ENCODE measurements around the gene LPAR1.

LPAR1 gene

GRCh38 chr9:110996436-110997220 lies 41.6 kb downstream of the LPAR1 start:
- no peak for FAIRE-seq

GRCh38 chr9:110995420-110996340 lies 42.6 kb downstream of the LPAR1 start:
- FAIRE-seq: no peak

- no peak for FAIRE-seq
Observed at GRCh38 chr9:110994771-110995241, 43.5 kb downstream of the LPAR1 start.

DNA sequence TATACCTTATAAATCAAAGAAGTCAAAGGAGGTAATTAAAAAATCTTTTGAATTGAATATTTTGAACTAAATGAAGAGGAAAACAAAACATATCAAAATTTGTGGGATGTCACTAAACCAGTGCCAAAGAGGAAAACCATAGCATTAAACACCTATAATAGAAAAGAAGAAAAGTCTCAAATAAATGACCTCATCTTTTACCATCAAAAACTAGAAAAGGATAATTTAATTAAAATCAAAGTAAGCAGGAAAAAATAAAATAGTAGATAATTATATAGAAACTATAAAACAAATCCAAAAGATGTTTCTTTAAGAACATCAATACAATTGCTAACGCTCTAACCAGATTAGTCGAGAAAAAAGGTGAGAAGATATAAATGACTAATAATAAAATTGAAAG lies 47.8 kb downstream of the LPAR1 start:
- no peak for FAIRE-seq

DNA sequence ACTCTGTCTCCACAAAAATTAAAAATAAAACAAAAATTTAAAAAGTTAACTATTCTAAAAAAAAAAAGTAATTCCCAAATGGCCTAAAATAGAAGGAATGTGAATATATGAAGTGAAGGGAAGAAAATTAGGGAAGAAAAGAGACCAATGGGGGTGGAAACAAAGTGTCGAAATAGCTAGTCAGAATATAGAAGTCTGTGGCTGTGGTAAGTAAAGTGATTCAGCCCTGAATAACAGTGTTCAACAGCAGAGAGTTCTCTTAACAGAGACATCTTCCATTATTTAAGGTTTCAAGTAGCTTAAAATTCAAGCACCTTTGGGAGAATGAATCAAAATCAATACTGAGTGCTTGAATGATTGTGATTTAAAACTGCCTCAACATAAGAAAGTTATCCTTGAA lies 51.7 kb downstream of the LPAR1 start:
- FAIRE-seq: no peak

GRCh38 chr9:110984890-110985437 lies 53.3 kb downstream of the LPAR1 start:
- FAIRE-seq: no peak

- FAIRE-seq: no peak
Observed at GRCh38 chr9:110980261-110980660, 58.0 kb downstream of the LPAR1 start.

DNA sequence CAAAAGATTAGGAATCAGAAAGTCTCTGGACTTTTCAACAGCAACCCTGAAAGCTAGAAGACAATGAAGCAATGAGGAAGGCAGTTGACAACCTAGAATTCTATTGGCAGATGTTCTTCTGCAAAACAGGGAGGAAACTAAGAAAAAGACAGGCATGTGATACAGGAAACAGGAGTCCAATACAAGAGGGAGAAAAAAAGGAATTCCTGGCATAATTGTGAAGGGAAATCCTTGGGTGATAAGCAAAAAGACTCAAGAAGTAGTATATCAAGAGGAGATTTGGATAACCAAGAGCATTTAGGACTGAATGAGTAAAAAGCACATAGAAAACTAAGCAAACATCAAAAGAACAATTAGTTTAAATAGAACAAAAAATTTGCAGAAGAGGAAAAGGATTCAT lies 58.6 kb downstream of the LPAR1 start:
- no peak for FAIRE-seq

DNA sequence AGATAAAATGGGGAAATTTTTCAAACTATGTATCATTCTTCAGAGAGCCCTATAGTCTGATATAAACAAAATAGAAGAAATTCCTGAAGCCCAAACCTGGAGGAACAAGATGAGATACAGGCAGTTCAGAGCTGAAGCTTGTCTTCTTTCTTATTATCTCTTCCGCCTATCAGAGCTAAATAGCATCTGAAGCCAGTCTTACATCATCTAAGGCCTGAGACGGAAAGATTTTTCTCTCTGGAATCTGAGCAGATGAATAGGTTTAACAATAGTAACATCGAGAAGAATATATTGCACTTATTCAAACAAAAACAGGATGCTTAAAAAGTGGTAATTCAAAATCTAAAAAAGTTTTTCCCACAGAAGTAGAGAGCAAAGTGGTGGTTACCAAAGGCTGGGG lies 59.8 kb downstream of the LPAR1 start:
- FAIRE-seq: no peak

- FAIRE-seq: no peak
Observed at GRCh38 chr9:110977259-110977709, 61.0 kb downstream of the LPAR1 start.

- no peak for FAIRE-seq
Observed at GRCh38 chr9:110975969-110976368, 62.3 kb downstream of the LPAR1 start.

- no peak for FAIRE-seq
Observed at GRCh38 chr9:110975278-110975677, 63.0 kb downstream of the LPAR1 start.

DNA sequence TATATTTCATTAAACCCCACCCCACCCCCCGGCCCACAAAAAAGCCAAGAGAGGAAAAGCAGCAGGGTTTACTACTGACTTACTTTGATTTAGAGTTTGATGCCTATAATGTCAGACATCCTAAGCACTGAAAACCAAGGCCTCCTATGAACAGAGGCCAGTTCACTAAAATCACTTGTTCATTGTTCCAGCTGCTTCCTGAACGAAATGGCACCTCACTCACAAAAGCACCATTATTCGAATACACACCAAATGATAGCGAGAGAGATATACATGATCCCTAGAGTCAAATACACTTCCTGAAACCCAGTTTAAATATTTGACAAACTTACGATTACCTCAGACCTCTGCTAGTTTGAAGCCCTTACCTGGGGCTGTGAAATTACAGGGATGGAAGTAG lies 66.6 kb downstream of the LPAR1 start:
- no peak for FAIRE-seq

GRCh38 chr9:110971234-110971633 lies 67.0 kb downstream of the LPAR1 start:
- no peak for FAIRE-seq

- FAIRE-seq: no peak
Observed at GRCh38 chr9:110969971-110970386, 68.3 kb downstream of the LPAR1 start.

- FAIRE-seq: no peak
Observed at GRCh38 chr9:110968096-110968495, 70.2 kb downstream of the LPAR1 start.

- FAIRE-seq: no peak
Observed at GRCh38 chr9:110967196-110967595, 71.1 kb downstream of the LPAR1 start.

- FAIRE-seq: no peak
Observed at GRCh38 chr9:110960288-110960687, 78.0 kb downstream of the LPAR1 start.

- no peak for FAIRE-seq
Observed at GRCh38 chr9:110958847-110959246, 79.4 kb downstream of the LPAR1 start.

GRCh38 chr9:110954822-110955291 lies 83.4 kb downstream of the LPAR1 start:
- no peak for FAIRE-seq

DNA sequence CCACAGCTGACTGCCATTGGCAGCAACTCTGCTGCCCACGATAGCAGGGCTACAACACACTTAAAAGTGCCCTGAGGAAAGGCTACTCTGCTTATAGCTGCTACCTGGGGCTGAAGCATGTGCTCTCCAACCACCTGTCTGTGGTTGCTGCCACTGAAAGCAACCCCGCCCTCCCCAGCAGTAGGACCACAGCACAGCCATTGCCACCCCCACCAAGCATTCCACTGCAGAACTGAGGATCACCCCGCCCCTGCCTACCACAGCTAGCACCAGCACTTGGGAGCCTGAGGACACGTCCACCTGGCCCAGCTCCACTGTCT lies 85.8 kb downstream of the LPAR1 start:
- no peak for FAIRE-seq

- no peak for FAIRE-seq
Observed at GRCh38 chr9:110951805-110952539, 86.3 kb downstream of the LPAR1 start.
